ENCODE results near the gene GTF3C6. TPM values are rescaled to one million over a fixed set of nuclear protein-coding genes. Genes with fewer than 3 reads are reported as not detected.
"Not testable (repeated sequence)": the region's sequence is repeated elsewhere in the genome, so short reads cannot be mapped to it uniquely, and the experiment has no call there.

Gene GTF3C6
- total RNA-seq, 3 donors from 2014 or later (not counting 1 experiment from before 2014, with no cell fraction given) = 28.2 to 36.0 (median 33.8) TPM

DNA sequence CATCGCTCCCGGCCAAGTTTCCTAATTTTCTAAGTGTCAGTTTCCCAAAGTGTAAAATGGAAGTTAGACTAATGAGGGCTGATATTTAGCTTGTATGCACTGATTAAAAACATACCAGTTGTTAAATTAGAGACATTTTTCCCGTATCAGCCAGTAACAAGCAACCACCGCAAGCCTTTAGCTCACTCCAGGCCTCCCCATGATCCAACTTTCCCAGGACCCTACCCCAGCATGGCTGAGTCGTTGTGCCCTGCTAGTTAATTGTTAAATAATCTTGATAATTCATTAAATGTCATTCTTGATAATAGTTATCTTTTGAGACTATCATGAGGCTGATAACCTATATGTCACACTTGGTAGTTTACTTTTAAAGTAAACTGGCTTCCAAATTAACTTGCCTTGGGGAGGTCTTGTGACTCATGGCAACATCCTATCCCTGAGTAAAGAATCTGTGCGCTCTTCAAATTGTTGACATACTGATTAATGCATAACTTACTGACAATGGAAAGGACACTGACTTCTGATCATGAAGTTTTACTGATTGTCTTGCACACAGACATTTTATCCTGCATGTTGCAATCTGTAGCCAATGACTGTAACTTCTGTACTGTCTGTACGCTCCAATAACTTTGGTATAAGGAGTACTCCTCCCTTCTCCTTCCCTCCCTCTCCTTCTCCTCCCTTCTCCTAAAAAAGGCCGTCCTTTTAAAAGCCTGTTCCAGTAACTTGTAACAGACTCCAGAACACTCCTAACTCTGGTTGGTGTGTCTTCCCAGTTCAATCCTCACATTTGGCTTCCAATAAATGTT, 6.3 kb upstream of the GTF3C6 start:
- Histone ChIP-seq H3K4me3 (ENCODE audit: low read length) (no peak overlapping the region), H3K4me1 (ENCODE audit: control insufficient read depth, insufficient read depth, low read length) (no peaks in the 10 kb centered on the region), H3K36me3 (ENCODE audit: control insufficient read depth, insufficient read depth, low read length) (no peaks in the 10 kb centered on the region), H3K27me3 (ENCODE audit: control insufficient read depth, insufficient read depth, low read length) (no peaks in the 10 kb centered on the region), H3K27ac (ENCODE audit: low read length) (no peak overlapping the region), H3K9me3 (ENCODE audit: control insufficient read depth, insufficient read depth, low read length) (no peaks in the 10 kb centered on the region)
- WGBS (ENCODE audit: insufficient coverage) = 92% methylated on average over 6 of the region's 8 CpGs
- Mint-ChIP-seq H3K27ac (no peak overlapping the region), H3K9me3 (no peaks in the 10 kb centered on the region), H3K4me3 (no peak overlapping the region), H3K27me3 (ENCODE audit: low read depth in 2 of 2) (peaks cover 2 to 8% of the 10 kb centered on the region in 2 donors), H3K4me1 (no peaks in the 10 kb centered on the region), H3K36me3 (no peaks in the 10 kb centered on the region)
- no peak for DNase-seq
- intact Hi-C loops (cut with micrococcal nuclease) = no loop called here
- TF ChIP-seq, protein P1, sequence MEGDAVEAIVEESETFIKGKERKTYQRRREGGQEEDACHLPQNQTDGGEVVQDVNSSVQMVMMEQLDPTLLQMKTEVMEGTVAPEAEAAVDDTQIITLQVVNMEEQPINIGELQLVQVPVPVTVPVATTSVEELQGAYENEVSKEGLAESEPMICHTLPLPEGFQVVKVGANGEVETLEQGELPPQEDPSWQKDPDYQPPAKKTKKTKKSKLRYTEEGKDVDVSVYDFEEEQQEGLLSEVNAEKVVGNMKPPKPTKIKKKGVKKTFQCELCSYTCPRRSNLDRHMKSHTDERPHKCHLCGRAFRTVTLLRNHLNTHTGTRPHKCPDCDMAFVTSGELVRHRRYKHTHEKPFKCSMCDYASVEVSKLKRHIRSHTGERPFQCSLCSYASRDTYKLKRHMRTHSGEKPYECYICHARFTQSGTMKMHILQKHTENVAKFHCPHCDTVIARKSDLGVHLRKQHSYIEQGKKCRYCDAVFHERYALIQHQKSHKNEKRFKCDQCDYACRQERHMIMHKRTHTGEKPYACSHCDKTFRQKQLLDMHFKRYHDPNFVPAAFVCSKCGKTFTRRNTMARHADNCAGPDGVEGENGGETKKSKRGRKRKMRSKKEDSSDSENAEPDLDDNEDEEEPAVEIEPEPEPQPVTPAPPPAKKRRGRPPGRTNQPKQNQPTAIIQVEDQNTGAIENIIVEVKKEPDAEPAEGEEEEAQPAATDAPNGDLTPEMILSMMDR (IDR thresholded peaks at IDR 0.05) = no peak
- no peak for ATAC-seq

DNA sequence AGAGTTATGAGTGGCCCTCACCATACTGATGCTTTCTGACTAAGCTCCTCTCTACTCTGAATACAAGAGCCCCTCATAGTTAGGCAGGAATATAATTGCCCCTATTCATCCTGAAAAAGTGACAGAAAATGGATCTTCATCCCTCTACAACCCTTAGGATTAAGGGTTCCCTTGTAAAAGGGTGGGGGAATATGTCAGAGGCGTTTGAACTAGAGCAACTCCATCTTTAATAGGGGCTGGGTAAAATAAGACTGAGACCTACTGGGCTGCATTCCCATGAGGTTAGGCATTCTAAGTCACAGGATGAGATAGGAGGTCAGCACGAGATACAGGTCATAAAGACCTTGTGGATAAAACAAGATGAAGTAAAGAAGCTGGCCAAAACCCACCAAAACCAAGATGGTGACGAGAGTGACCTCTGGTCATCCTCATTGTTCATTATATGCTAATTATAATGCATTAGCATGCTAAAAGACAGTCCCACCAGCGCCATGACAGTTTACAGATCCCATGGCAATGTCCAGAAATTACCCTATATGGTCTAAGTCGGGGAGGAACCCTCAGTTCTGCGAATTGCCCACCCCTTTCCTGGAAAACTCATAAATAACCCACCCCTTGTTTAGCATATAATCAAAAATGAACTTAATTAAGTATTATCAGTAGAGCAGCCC, 4.7 kb upstream of the GTF3C6 start:
- WGBS (ENCODE audit: insufficient coverage) = 82% methylated on average over 6 of the region's 6 CpGs
- H3K27ac Mint-ChIP-seq = no peak overlapping the region
- intact Hi-C loops (cut with micrococcal nuclease) = no loop called here

DNA sequence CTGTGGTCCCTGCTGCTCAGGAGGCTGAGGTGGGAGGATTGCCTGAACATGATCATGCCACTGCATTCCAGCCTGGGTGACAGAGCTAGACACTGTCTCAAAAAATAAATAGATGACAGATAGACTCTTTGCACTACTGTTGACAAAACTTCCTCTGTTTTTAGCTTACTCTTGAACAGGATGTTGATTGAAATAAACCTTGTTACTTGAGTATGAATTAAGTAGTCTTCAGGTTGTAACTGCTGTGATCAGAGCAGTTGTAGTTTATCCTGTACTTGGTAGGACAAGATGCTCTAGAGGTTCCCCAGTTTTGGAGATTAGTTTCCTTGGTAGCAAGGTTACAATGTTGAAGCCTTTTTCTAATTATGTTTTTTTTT, 1.5 kb downstream of the GTF3C6 start:
- no peaks in the 10 kb centered on the region for H3K27me3 Mint-ChIP-seq (ENCODE audit: low read depth in 2 of 2)
- no peak for ATAC-seq
- peak overlapping the region; percentile 64 for H3K4me3 Mint-ChIP-seq
- H3K9me3 Mint-ChIP-seq = no peaks in the 10 kb centered on the region
- Histone ChIP-seq H3K36me3 (ENCODE audit: control insufficient read depth, insufficient read depth, low read length) (peaks cover 21% of the 10 kb centered on the region), H3K4me3 (ENCODE audit: low read length) (no peak overlapping the region), H3K9me3 (ENCODE audit: control insufficient read depth, insufficient read depth, low read length) (no peaks in the 10 kb centered on the region), H3K27me3 (ENCODE audit: control insufficient read depth, insufficient read depth, low read length) (no peaks in the 10 kb centered on the region), H3K27ac (ENCODE audit: low read length) (no peak overlapping the region), H3K4me1 (ENCODE audit: control insufficient read depth, insufficient read depth, low read length) (peaks cover 14% of the 10 kb centered on the region)
- TF ChIP-seq, protein P1 (IDR thresholded peaks at IDR 0.05) = no peak
- peaks cover 16 to 21% of the 10 kb centered on the region in 2 donors for H3K4me1 Mint-ChIP-seq
- intact Hi-C loops (cut with micrococcal nuclease) = no loop called here
- DNase-seq = no peak
- H3K36me3 Mint-ChIP-seq = peaks cover 7% of the 10 kb centered on the region
- peak overlapping the region; percentile 45 to 63 for H3K27ac Mint-ChIP-seq

More for the DNA sequence above, 4.7 kb upstream of the GTF3C6 start:
- Mint-ChIP-seq H3K4me3 (no peak overlapping the region), H3K4me1 (peaks cover 10% of the 10 kb centered on the region in 2 donors), H3K27me3 (ENCODE audit: low read depth in 2 of 2) (peaks cover 2 to 8% of the 10 kb centered on the region in 2 donors), H3K36me3 (no peaks in the 10 kb centered on the region), H3K9me3 (no peaks in the 10 kb centered on the region)
- no peaks in the 10 kb centered on the region for H3K27me3 ChIP-seq (ENCODE audit: control insufficient read depth, insufficient read depth, low read length)
- ATAC-seq (no peak), DNase-seq (no peak)
- TF ChIP-seq, protein P1 (IDR thresholded peaks at IDR 0.05) = no peak
- H3K9me3 ChIP-seq (ENCODE audit: control insufficient read depth, insufficient read depth, low read length) = no peaks in the 10 kb centered on the region
- H3K36me3 ChIP-seq (ENCODE audit: control insufficient read depth, insufficient read depth, low read length) = no peaks in the 10 kb centered on the region
- peaks cover 4% of the 10 kb centered on the region for H3K4me1 ChIP-seq (ENCODE audit: control insufficient read depth, insufficient read depth, low read length)
- H3K4me3 ChIP-seq (ENCODE audit: low read length) = no peak overlapping the region
- H3K27ac ChIP-seq (ENCODE audit: low read length) = no peak overlapping the region

DNA sequence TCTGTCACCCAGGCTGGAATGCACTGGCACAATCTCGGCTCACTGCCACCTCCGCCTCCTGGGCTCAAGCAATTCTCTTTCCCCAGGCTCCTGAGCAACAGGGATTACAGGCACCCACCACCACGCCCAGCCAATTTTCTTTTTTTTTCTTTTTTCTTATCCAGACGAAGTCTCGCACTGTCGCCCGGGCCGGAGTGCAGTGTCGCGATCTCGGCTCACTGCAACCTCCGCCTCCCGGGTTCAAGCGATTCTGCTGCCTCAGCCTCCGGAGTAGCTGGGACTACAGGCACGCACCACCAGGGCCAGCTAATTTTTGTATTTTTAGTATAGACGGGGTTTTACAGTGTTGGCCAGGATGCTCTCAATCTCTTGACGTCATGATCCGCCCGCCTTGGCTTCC, 4.1 kb downstream of the GTF3C6 start:
- H3K9me3 ChIP-seq (ENCODE audit: control insufficient read depth, insufficient read depth, low read length); H3K36me3 Mint-ChIP-seq; H3K27ac Mint-ChIP-seq; H3K27me3 Mint-ChIP-seq (ENCODE audit: low read depth in 2 of 2); H3K27ac ChIP-seq (ENCODE audit: low read length); intact Hi-C loops (cut with micrococcal nuclease); DNase-seq; ATAC-seq; H3K9me3 Mint-ChIP-seq; H3K4me3 Mint-ChIP-seq; H3K27me3 ChIP-seq (ENCODE audit: control insufficient read depth, insufficient read depth, low read length); H3K4me3 ChIP-seq (ENCODE audit: low read length): not testable (repeated sequence)
- peaks cover 16 to 21% of the 10 kb centered on the region in 2 donors for H3K4me1 Mint-ChIP-seq
- Histone ChIP-seq H3K36me3 (ENCODE audit: control insufficient read depth, insufficient read depth, low read length) (peaks cover 36% of the 10 kb centered on the region), H3K4me1 (ENCODE audit: control insufficient read depth, insufficient read depth, low read length) (peaks cover 14% of the 10 kb centered on the region)
- WGBS (ENCODE audit: insufficient coverage) = 99% methylated on average over 20 of the region's 20 CpGs
